DOHH2 (cell line): ENCODE measurements around the gene GMEB2.

ENCODE experiments used
- CTCF ChIP-seq: fragments of 200-600 bp; sonication (generic); IDR thresholded peaks from one replicate; pipeline ENCODE4 v1.5.1; 2014; ENCODE audit warnings: antibody characterized with exemption, mild to moderate bottlenecking, low read depth, low read length; ENCODE audit not compliant: poor library complexity, severe bottlenecking
- EZH2phosphoT487 ChIP-seq: fragments of 200-600 bp; sonication (generic); IDR thresholded peaks from 2 replicates; pipeline ENCODE4 v1.6.1; 2017; ENCODE audit warnings: borderline replicate concordance, mild to moderate bottlenecking, antibody characterized with exemption, low read length, moderate library complexity, mixed read lengths

- no peak for TF ChIP-seq CTCF
- no peak for TF ChIP-seq EZH2phosphoT487
Observed at GRCh38 chr20:63549679-63550282, 77.1 kb downstream of the GMEB2 start.
